Gastroesophageal sphincter (tissue), 3 donors: ENCODE results near the gene PARP8.

Experiments used
- EP300 ChIP-seq: sonication (generic); formaldehyde crosslinking; IDR thresholded peaks from one replicate; pipeline ENCODE4 v1.6.1; 2017; ENCODE audit warnings: antibody characterized with exemption, mild to moderate bottlenecking
- POLR2A ChIP-seq, 2 donors: fragments of 450-650 bp; IDR thresholded peaks; one replicate each; pipeline ENCODE4 v1.6.1; 2017; ENCODE audit warnings: antibody characterized with exemption in 2 of 2, mild to moderate bottlenecking in 2 of 2, moderate library complexity in 1 of 2
- POLR2AphosphoS5 ChIP-seq: sonication (generic); formaldehyde crosslinking; IDR thresholded peaks from one replicate; pipeline ENCODE4 v1.6.1; 2017; ENCODE audit warnings: antibody characterized with exemption
- TF ChIP-seq, protein P1 (sequence below), 4 experiments: fragments of 200-600 bp in 2 of 4; fragments of 450-650 bp in 2 of 4; sonication (generic) in 1 of 4; IDR thresholded peaks; one replicate each; pipeline ENCODE4 v1.5.1; 2017 to 2019; ENCODE audit warnings: antibody characterized with exemption in 4 of 4, mild to moderate bottlenecking in 2 of 4, moderate library complexity in 2 of 4

DNA sequence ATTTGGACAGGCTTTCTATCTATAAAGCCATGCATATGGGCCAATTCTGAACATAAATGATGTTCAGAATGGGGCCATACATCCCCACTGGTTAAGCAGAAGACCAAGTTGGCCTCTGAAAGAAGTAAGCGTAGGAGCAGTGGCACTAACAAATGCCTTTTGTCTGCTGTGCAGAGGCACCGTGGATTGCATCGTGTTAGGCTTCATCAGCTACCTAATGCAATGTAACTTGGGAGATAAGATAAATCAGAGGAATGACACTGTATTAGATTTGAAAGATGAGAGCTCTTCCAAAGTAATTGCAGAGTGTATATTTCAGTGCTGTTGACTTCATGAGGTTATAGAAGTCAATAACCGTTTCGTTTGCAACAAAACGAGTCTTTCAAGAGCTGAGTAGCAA is 148.1 kb downstream of the PARP8 start:
- TF ChIP-seq, protein P1, sequence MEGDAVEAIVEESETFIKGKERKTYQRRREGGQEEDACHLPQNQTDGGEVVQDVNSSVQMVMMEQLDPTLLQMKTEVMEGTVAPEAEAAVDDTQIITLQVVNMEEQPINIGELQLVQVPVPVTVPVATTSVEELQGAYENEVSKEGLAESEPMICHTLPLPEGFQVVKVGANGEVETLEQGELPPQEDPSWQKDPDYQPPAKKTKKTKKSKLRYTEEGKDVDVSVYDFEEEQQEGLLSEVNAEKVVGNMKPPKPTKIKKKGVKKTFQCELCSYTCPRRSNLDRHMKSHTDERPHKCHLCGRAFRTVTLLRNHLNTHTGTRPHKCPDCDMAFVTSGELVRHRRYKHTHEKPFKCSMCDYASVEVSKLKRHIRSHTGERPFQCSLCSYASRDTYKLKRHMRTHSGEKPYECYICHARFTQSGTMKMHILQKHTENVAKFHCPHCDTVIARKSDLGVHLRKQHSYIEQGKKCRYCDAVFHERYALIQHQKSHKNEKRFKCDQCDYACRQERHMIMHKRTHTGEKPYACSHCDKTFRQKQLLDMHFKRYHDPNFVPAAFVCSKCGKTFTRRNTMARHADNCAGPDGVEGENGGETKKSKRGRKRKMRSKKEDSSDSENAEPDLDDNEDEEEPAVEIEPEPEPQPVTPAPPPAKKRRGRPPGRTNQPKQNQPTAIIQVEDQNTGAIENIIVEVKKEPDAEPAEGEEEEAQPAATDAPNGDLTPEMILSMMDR (IDR thresholded peaks at IDR 0.05), result no peak
- TF ChIP-seq POLR2A (IDR thresholded peaks at IDR 0.05) (no peak), POLR2AphosphoS5 (no peak), EP300 (no peak)
